GM18909 (cell line): ENCODE data around the gene JADE3.

Source experiments
- ATAC-seq: cut with Tn5 transposase; IDR thresholded peaks from one replicate; pipeline ENCODE4 v1.9.1; 2021; ENCODE audit warnings: mild to moderate bottlenecking; ENCODE audit not compliant: unreplicated experiment, poor library complexity

JADE3 gene

GRCh38 chrX:46992070-46992469 is 79.8 kb downstream of the JADE3 start:
- no peak for ATAC-seq

GRCh38 chrX:46994096-46994495 is 81.9 kb downstream of the JADE3 start:
- ATAC-seq: no peak

- no peak for ATAC-seq
Measured at GRCh38 chrX:47012131-47012530, 99.9 kb downstream of the JADE3 start.

- ATAC-seq: no peak
Measured at GRCh38 chrX:47026198-47026597, 114.0 kb downstream of the JADE3 start.

GRCh38 chrX:47030339-47030738 is 118.1 kb downstream of the JADE3 start:
- no peak for ATAC-seq

- ATAC-seq: no peak
Measured at GRCh38 chrX:47047989-47048388, 135.8 kb downstream of the JADE3 start.

GRCh38 chrX:47059142-47059874 is 147.1 kb downstream of the JADE3 start:
- ATAC-seq: no peak

- no peak for ATAC-seq
Measured at GRCh38 chrX:47060708-47061107, 148.5 kb downstream of the JADE3 start.

GRCh38 chrX:47061238-47061919 is 149.2 kb downstream of the JADE3 start:
- ATAC-seq: no peak

- ATAC-seq: no peak
Measured at GRCh38 chrX:47063179-47063578, 151.0 kb downstream of the JADE3 start.

GRCh38 chrX:47068214-47068613 is 156.0 kb downstream of the JADE3 start:
- ATAC-seq: no peak

- ATAC-seq: no peak
Measured at GRCh38 chrX:47068720-47069119, 156.5 kb downstream of the JADE3 start.

- ATAC-seq: no peak
Measured at GRCh38 chrX:47078129-47079043, 166.2 kb downstream of the JADE3 start, which contains the start of gene RGN. RGN (plus strand) TSS chrX:47078443; CDS start chrX:47081145, 2,702 bp downstream.

GRCh38 chrX:47080215-47080914 is 168.1 kb downstream of the JADE3 start:
- ATAC-seq: no peak

- no peak for ATAC-seq
Measured at GRCh38 chrX:47080915-47081236, 168.7 kb downstream of the JADE3 start.

- ATAC-seq: peak; percentile 75
Measured at GRCh38 chrX:47091149-47091775, 179.0 kb downstream of the JADE3 start.

GRCh38 chrX:47093248-47093647 is 181.0 kb downstream of the JADE3 start:
- ATAC-seq: no peak

- no peak for ATAC-seq
Measured at GRCh38 chrX:47093860-47094259, 181.6 kb downstream of the JADE3 start.

- no peak for ATAC-seq
Measured at GRCh38 chrX:47097018-47097417, 184.8 kb downstream of the JADE3 start.
